ENCODE results near the gene GSTO1. TPM values are rescaled to one million over a fixed set of nuclear protein-coding genes. Genes with fewer than 3 reads are reported as not detected.

Gene GSTO1
- total and polyA plus RNA-seq, 9 of the 15 experiments (the other 6 are each of a cell fraction or from before 2014, with no cell fraction given), result 136 to 592 (median 237) TPM

- intact Hi-C loops (cut with micrococcal nuclease), result no loop called here
- no peak for TF ChIP-seq PPARD (CRISPR knock-in tag; IDR thresholded peaks at IDR 0.05)
- TF ChIP-seq USF1 (CRISPR knock-in tag; IDR thresholded peaks at IDR 0.05), result no peak
- TF ChIP-seq MAFF (IDR thresholded peaks at IDR 0.05; ENCODE audit: low read length), result no peak
- no peak for TF ChIP-seq DIDO1 (tag; IDR thresholded peaks at IDR 0.05; ENCODE audit: low read depth)
- TF ChIP-seq ZNF146 (CRISPR knock-in tag; IDR thresholded peaks at IDR 0.05; ENCODE audit: unreplicated experiment), result no peak
- no peak for TF ChIP-seq ZNF263 (CRISPR knock-in tag; IDR thresholded peaks at IDR 0.05; ENCODE audit: borderline replicate concordance)
- TF ChIP-seq OTX1 (CRISPR knock-in tag; IDR thresholded peaks at IDR 0.05), result no peak
- no peak for TF ChIP-seq CREB5 (CRISPR knock-in tag; IDR thresholded peaks at IDR 0.05)
- TF ChIP-seq L3MBTL2 (IDR thresholded peaks at IDR 0.05), result no peak
- TF ChIP-seq ARID4B (CRISPR knock-in tag; IDR thresholded peaks at IDR 0.05), result no peak
- no peak for TF ChIP-seq JUNB (CRISPR knock-in tag; conservative IDR thresholded peaks at IDR 0.05)
- no peak for TF ChIP-seq MLLT1 (IDR thresholded peaks at IDR 0.05)
- no peak for TF ChIP-seq CREM (IDR thresholded peaks at IDR 0.05; ENCODE audit: low read depth)
- TF ChIP-seq EGR1 (conservative IDR thresholded peaks at IDR 0.05), result no peak
- TF ChIP-seq RAD51 (IDR thresholded peaks at IDR 0.05; ENCODE audit: borderline replicate concordance, low read depth), result no peak
- TF ChIP-seq SRSF3 (IDR thresholded peaks at IDR 0.05; ENCODE audit: insufficient read depth, low read length), result no peak
Observed at GRCh38 chr10:104235801-104236200, 18.9 kb upstream of the GSTO1 start.

More at GRCh38 chr10:104235801-104236200, 18.9 kb upstream of the GSTO1 start:
- no peak overlapping the region for H3K9ac ChIP-seq (ENCODE audit: insufficient read depth in 1 of 2, low read depth in 2 of 2, low read length in 2 of 2)
- no TSS peak for BruUV-seq (replicated peaks)
- CTCF ChIA-PET (ENCODE audit: low intra/inter-chr PET ratio), result no interaction called here
- no peaks in the 10 kb centered on the region for H3K27me3 ChIP-seq (ENCODE audit: control insufficient read depth in 2 of 2, insufficient read depth in 2 of 2, low read length in 2 of 2)
- WGBS (ENCODE audit: insufficient coverage, low coverage, missing lambda C conversion rate), result 23% methylated on average over 3 of the region's 3 CpGs
- H3K4me1 ChIP-seq (replicated peaks in 1 of 2; ENCODE audit: control insufficient read depth in 2 of 2, insufficient read depth in 2 of 2, low read length in 2 of 2), result peaks cover 8 to 11% of the 10 kb centered on the region in 2 experiments; a peak in 4 of 5 replicates
- ATAC-seq (no peak), FAIRE-seq (no peak), DNase-seq (ENCODE audit: extremely low read depth in 1 of 4, low spot score in 3 of 4) (no peak)
- no peaks in the 10 kb centered on the region for H3K79me2 ChIP-seq (ENCODE audit: control insufficient read depth, insufficient read depth, low read length)
- no peak overlapping the region for H3K4me3 ChIP-seq
- no peaks in the 10 kb centered on the region for H4K20me1 ChIP-seq (replicated peaks; ENCODE audit: control insufficient read depth, insufficient read depth, low read length)
- H3K36me3 ChIP-seq (ENCODE audit: control insufficient read depth, insufficient read depth, low read length), result no peaks in the 10 kb centered on the region
- in situ Hi-C loops (cut with MboI), result no loop called here
- H3K9me3 ChIP-seq (replicated peaks; ENCODE audit: control insufficient read depth, insufficient read depth, low read depth, low read length), result 0 out of 2 replicates have a peak, but pooled peaks cover 3% of the 10 kb centered on the region
- no peak overlapping the region for H3K4me2 ChIP-seq (ENCODE audit: insufficient read depth, low read length)
- POLR2A ChIA-PET, result no interaction called here
- no peaks in the 10 kb centered on the region for H3K9me1 ChIP-seq (ENCODE audit: control insufficient read depth, insufficient read depth, low read length)
- no peak overlapping the region for H2AFZ ChIP-seq (ENCODE audit: low read depth, low read length)
- H3K27ac ChIP-seq (ENCODE audit: extremely low read depth, low read depth, low read length), result no peak overlapping the region
